IPS-NIHi7 (cell line): ENCODE data around the gene SYK.
"Not testable (repeated sequence)": the region's sequence is repeated elsewhere in the genome, so short reads cannot be mapped to it uniquely, and the experiment has no call there.

Experiments
- DNase-seq: peaks from one replicate; pipeline ENCODE4 v3.0.0; 2012; ENCODE audit warnings: mixed read lengths; ENCODE audit errors: extremely low spot score

Gene SYK

DNA sequence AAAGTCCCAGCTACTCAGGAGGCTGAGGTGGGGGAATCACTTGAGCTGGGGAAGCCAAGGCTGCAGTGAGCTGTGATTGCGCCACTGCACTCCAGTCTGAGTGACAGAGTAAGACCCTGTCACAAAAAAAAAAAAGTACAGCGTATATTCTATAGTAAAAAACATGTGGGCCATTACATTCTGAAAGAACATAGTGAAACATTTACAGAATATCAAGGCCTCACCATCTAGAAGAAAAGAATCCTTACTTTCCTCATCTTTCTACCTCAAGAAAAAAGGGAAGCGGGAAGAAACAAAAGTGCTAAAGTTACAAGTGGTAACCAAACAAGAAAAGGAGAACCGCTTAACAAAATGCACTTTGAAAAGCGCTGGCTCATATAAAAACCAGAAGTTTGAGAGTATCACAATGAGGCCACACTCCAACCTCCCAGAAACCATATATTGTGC lies 5.7 kb upstream of the SYK start:
- no peak for DNase-seq

DNA sequence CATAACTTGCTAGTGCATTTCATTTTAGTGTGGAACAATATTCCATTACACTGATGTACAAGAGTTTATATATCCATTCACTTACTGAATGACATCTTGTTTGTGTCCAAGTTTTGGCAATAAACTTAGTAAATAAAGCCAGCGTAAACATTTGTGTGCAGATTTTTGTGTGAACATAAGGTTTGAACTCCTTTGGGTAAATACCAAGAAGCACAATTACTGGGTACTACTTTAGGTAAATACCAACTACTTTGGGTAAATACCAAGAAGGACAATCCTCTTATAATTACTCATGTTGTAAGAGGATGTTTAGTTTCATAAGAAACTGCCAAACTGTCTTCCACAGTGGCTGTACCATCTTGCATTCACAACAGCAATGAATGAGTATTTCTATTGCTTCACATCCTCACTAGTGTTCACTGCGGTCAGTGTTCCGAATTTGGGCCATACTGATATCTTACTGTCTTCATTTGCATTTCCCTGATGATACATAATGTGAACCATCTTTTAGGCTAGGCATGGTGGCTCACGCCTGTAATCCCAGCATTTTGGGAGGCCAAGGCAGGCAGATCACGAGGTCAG lies 2.3 kb upstream of the SYK start:
- no peak for DNase-seq

DNA sequence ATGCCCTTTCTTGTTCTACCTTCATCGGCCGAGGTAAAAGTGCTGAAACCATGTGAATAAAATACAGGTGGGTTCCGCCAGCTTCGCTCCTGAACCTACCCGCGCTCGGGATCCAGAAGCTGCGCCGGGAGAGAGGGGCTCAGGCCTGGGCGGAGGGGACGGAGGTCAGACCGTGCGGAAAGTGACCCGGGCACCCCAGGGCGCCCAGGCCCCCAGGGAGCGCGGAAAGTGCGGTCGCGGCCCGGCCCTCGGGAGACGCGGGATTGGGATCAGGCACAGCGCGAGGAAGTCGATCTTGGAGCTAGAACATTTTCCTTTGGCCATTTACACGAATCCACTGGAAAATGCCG lies 329 bp downstream of the SYK start:
- DNase-seq: no peak

DNA sequence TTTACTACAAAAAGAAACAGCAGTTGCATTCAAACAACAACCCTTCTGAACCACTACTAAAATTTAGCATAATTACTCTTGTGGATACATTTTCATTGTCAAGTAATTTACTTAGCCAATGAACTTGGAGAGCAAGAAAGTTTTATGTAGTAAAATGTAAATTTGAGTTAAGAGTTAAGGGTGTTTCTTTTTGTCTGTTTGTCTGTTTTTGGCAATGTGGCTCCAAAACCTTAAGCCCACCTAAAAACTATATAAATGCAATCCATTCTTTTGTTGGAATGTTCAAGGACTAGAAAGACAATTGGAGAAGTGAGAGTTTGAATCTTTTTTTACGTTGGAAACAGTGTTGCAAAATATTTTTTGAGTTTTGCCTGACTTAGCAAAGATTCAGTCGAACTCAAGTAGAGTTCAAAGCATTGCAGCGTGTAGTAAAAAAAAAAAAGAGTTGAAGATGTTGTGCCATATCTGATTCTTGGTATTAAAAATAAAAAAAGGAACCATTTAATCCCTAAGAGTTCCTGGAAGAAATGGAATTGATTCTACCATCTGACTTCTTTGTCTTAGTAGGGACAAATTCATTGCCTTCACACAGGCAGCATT lies 867 bp downstream of the SYK start:
- DNase-seq: no peak

DNA sequence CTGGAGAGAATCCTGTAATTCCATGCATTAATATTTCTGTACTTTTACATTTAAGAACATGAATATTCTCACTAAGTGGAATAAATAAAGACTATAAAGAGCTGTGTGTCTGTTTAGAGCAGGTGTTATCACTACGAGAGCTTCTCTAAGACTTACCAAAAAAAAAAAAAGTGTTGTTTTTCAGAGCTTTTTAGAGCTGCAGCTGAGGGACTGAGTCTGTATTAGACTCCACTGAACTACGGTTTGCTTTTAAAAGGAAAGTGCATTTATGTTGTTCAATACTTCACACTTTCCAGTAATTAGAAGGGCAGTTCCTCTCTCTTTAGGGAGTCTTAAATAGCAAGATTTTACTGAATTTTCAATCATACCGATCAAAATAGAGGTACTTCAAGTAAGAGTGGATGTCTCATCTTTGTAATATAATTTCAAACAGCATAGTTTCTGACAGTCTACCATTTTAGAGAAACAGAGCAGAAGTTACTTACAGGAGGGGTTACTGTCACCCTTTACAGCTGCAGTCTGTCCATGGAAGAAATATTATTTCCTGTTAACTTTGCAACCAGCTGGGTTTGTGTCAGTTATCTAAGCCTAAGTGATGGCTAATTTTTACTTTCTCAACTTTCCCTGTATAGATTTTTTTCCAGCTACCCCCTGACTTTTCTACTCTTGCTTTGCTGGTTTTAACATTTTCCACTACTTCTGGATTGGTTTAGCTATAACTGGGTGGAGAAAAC lies 2.4 kb downstream of the SYK start:
- DNase-seq: no peak

DNA sequence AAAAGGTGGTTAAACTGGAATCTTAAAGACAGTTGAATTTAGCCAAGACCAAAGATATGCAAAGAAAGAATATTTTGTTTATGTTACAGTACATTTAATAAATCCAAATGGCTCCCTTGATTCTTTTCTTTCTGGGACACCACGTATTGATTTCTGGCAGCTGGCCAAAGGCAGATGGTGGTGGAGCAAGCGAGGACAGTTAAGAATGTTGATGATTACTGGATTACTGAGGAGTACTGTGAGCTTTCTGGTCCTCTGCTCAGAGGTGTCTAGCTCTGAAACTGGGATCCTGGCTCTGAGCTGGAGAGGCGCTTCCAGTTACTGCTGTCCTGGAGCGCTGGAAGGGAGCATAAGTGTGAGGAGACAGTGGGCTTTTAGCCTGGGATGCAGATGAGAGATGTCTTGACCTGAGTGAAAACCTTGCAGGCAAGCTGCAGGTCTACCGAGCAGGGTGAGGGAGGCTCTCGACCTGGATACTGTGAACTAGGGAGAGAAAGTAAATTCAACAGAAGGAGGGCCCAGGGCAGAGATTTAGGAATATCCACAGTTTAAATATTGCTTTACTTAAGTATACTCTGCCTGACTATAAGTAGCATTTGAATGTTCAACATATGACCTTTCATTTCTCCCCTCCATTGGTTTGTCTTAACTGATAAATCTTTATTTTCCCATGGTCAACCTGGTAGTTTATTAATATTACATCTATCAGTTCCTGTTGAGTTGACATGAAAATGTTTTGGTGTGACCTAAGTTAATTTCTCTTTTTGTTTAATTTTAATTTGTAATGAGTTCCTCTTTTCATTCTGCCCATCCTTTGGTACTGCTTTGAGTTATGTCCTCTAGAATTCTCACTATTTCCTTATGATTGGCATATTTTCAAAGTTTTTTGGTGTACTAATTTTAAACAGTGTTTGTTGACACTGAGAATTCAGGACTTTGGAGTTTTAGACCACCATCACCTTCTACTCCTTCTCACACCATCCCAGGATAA lies 3.7 kb downstream of the SYK start:
- no peak for DNase-seq

DNA sequence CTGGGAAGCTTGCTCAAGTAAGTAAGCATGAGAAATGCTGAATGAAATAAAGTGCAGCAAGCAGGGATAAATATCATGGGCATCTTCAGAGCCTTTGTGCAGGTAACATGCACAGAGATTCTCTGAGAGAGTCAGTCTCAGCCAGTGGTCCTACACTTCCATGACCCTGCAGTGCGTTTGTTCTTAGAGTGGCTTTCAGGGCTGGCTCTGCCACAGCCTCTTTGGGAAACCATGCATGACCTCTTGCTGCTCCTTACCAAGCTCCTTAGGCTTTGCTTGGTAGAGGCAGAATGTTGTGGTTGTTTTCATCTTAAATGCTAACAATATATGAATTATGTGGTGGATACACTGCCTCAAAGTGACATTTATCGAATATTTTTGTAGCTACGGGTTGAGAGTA lies 5.4 kb downstream of the SYK start:
- no peak for DNase-seq

DNA sequence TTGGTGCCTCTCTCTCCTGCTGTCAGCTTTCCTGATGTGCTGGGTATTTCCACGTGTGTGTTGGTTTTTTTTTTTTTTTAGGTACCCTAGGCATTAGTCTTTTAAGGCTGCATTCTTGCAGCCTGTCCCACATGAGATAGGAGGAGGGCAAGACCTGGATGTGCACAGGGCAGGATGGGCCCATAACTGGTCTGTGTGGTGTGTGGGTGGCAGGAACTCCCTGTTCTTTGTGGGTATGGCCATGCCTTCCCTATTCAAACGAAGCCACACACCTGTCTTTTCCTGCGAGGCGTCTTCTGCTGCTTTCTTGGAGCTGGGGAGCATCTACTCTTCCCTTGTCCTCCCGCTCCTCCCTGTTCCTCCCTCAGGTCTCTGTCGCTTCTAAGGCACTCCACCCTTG lies 6.8 kb downstream of the SYK start:
- no peak for DNase-seq

DNA sequence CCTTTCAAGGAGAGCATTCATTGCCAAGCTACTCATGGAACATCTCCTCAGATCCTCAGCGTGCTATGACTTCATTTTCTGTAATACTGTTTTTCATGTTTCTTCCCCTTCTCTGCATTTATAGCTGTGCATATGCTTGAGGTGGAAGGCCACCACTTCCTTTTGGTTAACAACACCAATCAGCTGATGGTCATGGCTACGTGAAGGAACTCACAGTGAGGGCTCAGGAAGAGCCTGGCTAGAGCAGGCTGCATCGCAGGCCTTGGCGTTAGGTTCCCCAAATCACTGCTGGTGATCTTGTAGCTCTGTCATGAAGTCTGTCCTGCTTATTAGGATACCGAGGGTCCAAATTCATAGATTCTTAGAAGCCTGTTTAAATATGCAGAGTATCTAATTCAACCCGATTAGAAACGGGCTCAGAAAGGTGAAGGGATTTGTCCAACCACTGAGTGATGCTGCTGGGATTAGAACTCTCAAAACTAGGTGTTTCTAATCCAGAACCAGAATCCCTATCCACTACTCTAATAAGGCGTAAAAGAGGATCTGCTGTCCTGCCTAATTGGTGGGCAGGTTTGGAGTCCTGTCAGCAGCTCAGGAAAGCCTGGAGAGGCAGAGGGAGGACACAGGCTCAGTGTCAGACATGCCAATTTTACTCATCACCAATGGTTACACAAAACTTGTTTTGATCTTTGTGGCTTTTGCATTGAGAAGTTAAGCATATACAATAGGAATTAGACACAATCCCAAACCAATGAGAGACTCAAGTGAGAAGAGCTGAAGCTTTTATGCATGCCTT lies 7.5 kb downstream of the SYK start:
- no peak for DNase-seq

DNA sequence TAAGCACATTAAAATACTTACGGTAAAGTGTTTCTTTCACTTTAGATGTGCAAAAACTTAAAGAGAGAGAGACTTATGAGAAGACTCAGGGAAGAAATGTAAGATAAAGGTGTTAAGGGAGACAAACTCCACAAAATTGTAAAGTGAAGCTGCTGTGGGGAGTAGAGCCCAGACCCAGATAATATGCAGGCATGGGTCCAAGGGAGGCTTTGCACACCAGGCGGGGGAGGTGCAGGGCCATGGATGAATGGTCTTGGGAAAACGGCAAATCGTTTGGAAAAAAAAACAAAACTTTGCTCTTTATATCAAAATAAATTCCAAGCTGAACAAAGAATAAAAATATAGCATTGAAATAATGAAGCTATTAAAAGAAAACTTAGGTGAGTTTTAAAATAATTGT lies 9.1 kb downstream of the SYK start:
- DNase-seq: no peak

DNA sequence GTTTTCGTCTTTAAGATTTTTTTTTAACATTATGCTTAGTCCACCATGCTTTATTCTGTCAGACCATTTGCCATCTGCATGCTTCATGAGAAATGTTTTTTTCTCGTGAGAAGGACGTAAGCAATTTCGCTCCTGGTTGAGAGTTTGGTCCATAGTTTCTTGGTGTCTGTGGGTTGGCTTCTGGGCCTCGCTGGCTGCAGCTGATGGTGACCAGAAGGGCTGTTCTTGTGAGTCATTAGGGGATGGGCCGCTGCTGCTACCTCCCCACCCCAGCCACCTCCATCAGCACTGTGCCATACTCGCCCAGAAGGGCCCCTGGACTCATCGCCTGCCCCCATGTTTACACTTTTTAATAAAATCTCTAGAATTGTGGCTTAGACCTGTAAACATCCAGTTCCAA lies 11.4 kb downstream of the SYK start:
- DNase-seq: no peak

DNA sequence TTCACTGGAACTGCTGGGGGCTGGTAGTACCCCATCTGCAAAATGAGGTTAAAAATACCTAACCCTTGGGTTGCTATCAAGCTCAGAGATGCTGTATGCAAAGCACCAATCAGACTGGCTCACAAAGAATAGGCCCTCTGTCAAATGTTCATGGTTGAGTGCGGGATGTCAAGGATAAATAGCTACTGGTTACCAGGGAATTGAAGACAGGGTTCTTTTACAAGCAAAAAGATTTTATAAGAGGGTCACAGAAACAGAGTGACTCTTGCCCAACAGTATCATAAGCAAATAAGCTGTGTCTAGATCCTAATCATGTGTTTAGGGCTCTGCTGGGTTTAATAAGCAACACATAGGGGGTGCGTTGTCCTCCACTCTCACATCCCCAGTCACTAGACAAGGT lies 11.9 kb downstream of the SYK start:
- DNase-seq: no peak

DNA sequence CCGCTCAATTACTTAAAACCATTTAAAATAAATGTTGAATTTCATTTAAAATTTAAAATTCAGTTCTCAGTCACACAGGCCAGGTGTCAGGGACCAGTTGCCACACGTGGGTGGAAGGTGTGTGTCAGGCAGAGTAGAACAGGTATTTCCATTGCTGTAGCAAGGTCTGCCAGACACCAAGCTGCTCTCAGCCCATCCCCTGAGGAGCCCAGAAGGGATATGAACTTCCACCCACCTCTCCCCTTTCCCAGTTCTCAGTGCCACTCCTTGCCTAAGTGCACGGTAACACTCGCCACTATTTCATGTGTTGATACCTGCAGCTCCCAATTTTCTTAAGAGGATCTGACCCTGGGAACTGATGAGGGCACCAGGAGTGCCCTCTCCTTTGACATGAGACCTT lies 12.7 kb downstream of the SYK start:
- no peak for DNase-seq

DNA sequence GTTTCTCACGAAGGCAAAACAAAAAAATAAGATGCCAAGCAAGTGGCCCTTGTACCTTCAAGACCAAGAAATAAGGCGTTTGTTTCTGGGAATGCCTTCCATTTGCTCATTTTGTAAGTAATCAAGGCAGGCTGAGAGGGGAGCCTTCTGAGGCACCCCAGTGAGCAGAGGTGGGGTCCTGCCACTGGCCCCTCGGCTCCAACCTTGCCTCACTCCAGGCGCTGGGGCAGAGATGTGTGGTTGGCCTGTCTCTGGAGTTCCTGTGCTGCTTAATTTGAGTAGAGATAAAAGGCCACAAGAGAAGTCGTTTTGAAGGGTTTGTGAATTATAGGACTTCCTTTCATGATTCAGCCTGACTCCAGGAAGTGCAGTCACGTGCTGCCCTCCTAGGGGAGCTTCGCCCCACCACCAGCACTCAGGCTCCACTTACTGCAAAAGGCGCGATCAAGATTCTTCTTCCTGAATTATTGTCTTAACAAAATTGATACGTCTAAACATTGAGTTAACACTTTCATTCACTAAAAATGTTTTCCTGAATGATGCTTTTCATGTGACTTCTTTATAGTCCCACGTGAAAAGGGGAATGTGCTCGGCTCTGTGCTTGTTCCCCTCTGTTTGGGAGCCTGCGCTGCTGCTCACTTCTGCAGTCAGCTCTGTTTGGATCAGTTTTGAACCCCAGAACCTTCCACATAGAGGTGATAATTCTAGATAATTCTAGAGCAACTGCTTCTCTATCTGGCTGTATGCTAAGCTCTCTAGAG lies 13.7 kb downstream of the SYK start:
- DNase-seq: no peak

DNA sequence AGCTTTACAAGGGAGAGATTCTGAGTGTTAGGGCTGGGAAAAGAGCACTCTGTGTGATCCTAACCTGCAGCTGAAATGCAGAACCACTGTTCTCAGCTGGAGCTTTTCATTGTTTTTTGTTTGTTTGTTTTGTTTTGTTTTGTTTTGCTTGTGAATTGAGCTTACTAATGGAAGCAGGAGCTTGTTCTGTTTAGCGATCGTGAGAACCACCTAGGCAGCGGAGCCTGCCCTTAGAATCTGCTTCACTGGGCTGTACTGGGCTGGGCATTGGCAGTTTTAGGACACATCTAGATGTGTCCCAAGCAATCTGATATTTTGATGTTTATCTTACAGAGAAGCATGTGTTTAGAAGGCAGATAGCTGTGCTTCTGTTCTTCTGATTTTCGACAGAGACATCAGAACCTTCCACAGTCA lies 14.3 kb downstream of the SYK start:
- DNase-seq: no peak

DNA sequence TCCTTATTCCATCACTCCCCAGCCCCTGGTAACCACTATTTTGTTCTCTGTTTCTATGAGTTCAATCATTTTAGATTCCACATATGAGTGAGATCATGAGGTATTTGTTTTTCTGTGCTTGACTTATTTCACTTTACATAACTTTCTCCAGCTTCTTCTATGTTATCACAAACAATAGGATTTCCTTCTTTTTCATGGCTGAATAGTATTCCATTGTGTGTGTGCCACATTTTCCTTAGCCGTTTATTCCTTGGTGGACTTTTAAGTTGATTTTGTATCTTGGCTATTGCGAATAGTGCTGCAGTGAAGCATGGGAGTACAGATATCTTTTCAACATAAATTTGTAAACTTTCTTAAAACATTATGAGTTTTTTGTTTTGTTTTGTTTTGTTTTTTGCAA lies 15.1 kb downstream of the SYK start:
- no peak for DNase-seq

DNA sequence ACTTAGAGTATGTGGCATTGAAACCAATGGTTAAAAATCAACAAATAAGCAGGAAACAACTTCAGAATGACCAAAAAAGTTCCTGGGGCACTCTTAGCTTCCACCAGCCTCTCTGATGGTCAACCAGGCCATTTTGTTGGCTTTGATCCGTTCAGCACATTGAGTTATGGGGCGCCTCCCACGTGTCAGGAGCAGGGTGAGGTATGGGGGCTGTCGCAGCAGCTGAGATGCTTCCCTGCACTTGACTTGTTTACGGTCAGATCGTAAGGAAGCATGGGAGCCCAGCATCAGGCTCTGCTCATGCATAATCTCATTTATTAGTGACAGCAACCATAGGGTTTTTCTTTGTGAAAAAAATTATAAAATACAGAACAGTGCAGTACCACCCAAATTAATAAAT lies 16.7 kb downstream of the SYK start:
- no peak for DNase-seq

DNA sequence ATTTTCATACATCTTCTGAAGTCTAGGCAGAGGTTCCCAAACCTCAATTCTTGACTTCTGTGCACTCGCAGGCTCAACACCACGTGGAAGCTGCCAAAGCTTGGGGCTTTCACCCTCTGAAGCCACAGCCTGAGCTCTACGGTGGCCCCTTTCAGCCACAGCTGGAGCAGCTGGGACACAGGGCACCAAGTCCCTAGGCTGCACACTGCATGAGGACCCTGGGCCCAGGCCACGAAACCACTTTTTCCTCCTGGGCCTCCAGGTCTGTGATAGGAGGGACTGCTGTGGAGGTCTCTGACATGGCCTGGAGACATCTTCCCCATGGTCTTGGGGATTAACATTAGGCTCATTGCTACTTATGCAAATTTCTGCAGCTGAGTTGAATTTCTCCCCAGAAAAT lies 18.8 kb downstream of the SYK start:
- not testable (repeated sequence) for DNase-seq

DNA sequence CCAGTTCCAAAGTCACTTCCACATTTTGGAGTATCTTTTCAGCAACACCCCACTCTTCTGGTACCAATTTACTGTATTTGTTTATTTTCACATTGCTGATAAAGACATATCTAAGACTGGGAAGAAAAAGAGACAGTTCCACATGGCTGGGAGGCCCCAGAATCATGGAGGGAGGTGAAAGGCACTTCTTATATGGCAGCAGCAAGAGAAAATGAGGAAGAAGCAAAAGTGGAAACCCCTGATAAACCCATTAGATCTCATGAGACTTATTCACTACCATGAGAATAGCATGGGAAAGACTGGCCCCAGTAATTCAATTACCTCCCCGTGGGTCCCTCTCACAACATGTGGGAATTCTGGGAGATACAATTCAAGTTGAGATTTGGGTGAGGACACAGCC lies 19.6 kb downstream of the SYK start:
- not testable (repeated sequence) for DNase-seq

DNA sequence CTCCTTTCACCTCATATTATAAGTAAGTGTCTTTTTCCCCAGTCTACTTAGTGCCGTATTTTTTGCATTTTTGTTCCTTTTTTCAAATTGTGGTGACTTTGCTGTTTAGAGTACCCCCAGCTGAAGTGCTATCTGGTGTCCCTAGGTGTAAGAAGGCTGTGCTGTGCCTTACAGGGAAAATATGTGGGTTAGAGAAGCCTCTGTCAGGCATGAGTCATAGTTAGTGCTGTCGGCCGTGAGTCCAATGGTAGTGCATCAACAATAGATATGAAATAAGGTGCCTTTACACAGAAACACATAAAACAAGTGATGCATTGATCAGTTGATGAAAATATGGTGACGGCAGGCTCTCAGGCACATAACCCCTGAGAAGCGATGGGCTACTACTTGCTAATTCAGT lies 20.1 kb downstream of the SYK start:
- DNase-seq: no peak

DNA sequence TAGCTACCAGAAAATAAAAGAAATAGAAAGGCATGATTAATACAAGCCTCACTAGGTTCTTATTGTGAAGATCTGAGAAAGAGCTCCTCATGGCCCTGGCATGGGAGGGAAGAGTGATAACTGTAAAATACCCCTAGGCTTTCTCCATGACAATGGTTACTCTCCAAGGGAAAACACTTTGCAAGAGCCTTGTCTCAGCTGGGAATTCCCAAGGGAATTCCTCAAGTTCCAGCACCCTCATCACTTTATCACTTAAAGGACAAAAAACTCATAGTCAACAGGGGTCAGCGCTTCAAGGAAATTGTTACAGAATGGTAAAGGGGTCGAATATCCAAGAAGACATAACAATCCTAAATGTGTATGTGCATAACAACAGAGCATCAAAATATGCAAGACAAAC lies 21.2 kb downstream of the SYK start:
- DNase-seq: no peak
